SK-N-SH (cell line): ENCODE data around the gene PARP2.

Experiments
- EP300 ChIP-seq, 2 experiments: IDR thresholded peaks; 2 replicates each; pipeline versions ENCODE4 v1.4.0 to v1.6.1; 2012; ENCODE audit warnings: borderline replicate concordance in 1 of 2, low read depth in 1 of 2, low read length in 1 of 2
- FOXM1 ChIP-seq: IDR thresholded peaks from 2 replicates; pipeline ENCODE4 v1.4.0; 2012; ENCODE audit warnings: low read depth, mild to moderate bottlenecking
- JUND ChIP-seq: IDR thresholded peaks from 2 replicates; pipeline ENCODE4 v1.4.0; 2012
- POLR2AphosphoS5 ChIP-seq: IDR thresholded peaks from 2 replicates; pipeline ENCODE4 v1.6.1; 2012; ENCODE audit warnings: low read depth, low read length
- TF ChIP-seq, protein P1 (sequence below): IDR thresholded peaks from 2 replicates; pipeline ENCODE4 v1.6.1; 2012; ENCODE audit warnings: mild to moderate bottlenecking, low read depth, low read length, moderate library complexity
- TF ChIP-seq, protein P2 (sequence below): fragments of 200-600 bp; sonication (generic); IDR thresholded peaks from 2 replicates; pipeline ENCODE4 v1.6.1; 2017; ENCODE audit warnings: antibody characterized with exemption, mild to moderate bottlenecking, moderate library complexity

- TF ChIP-seq, protein P1, sequence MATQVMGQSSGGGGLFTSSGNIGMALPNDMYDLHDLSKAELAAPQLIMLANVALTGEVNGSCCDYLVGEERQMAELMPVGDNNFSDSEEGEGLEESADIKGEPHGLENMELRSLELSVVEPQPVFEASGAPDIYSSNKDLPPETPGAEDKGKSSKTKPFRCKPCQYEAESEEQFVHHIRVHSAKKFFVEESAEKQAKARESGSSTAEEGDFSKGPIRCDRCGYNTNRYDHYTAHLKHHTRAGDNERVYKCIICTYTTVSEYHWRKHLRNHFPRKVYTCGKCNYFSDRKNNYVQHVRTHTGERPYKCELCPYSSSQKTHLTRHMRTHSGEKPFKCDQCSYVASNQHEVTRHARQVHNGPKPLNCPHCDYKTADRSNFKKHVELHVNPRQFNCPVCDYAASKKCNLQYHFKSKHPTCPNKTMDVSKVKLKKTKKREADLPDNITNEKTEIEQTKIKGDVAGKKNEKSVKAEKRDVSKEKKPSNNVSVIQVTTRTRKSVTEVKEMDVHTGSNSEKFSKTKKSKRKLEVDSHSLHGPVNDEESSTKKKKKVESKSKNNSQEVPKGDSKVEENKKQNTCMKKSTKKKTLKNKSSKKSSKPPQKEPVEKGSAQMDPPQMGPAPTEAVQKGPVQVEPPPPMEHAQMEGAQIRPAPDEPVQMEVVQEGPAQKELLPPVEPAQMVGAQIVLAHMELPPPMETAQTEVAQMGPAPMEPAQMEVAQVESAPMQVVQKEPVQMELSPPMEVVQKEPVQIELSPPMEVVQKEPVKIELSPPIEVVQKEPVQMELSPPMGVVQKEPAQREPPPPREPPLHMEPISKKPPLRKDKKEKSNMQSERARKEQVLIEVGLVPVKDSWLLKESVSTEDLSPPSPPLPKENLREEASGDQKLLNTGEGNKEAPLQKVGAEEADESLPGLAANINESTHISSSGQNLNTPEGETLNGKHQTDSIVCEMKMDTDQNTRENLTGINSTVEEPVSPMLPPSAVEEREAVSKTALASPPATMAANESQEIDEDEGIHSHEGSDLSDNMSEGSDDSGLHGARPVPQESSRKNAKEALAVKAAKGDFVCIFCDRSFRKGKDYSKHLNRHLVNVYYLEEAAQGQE, result no peak
- TF ChIP-seq FOXM1 (no peak), POLR2AphosphoS5 (no peak), EP300 (IDR thresholded peaks at IDR 0.05; ENCODE audit: borderline replicate concordance in 1 of 2, low read depth in 1 of 2, low read length in 1 of 2) (no peak), JUND (no peak)
- TF ChIP-seq, protein P2, sequence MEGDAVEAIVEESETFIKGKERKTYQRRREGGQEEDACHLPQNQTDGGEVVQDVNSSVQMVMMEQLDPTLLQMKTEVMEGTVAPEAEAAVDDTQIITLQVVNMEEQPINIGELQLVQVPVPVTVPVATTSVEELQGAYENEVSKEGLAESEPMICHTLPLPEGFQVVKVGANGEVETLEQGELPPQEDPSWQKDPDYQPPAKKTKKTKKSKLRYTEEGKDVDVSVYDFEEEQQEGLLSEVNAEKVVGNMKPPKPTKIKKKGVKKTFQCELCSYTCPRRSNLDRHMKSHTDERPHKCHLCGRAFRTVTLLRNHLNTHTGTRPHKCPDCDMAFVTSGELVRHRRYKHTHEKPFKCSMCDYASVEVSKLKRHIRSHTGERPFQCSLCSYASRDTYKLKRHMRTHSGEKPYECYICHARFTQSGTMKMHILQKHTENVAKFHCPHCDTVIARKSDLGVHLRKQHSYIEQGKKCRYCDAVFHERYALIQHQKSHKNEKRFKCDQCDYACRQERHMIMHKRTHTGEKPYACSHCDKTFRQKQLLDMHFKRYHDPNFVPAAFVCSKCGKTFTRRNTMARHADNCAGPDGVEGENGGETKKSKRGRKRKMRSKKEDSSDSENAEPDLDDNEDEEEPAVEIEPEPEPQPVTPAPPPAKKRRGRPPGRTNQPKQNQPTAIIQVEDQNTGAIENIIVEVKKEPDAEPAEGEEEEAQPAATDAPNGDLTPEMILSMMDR, result no peak
Measured at GRCh38 chr14:20381341-20381740, 37.9 kb downstream of the PARP2 start.
